HG03064 (cell line): ENCODE results near the gene ADARB2.
"Not testable (repeated sequence)": the region's sequence is repeated elsewhere in the genome, so short reads cannot be mapped to it uniquely, and the experiment has no call there.

Experiments
- ATAC-seq: cut with Tn5 transposase; IDR thresholded peaks from one replicate; pipeline ENCODE4 v1.9.1; 2021; ENCODE audit warnings: low read depth; ENCODE audit not compliant: unreplicated experiment

The ADARB2 gene

DNA sequence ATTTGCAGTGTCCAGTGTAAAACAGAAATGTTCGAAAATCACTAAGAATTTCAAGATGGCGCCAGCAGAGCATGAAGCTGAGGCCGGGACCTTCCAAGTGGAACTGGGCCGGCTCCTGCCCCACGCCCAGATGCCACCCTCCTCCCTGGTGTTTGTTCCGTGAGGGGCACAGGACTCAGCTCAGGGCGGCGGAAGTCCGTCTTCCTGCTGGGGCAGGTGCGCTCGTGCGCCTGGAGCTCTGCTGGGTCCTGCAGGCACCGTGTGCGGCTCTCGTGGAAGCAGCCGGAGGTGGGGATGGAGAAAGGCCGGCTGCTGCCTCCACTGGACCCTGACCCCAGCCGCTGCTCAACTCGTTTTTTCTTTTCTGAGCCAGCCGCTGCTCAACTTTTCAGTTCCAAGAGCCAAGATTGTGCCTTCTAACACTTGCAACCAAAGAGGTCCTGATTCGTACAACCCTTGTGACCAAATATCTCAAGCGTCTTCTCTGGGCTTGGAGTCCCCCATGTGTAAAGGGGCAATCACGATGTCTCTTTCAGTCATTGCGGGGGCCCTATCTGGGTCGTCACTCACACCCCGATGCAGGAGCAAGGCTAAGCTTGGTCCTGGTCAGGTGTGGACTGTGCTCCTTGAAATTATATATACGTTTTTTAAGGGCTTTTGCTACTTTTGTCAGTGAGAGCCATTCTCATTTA, 334.4 kb downstream of the ADARB2 start:
- no peak for ATAC-seq

GRCh38 chr10:1402016-1402770, 335.1 kb downstream of the ADARB2 start:
- no peak for ATAC-seq

- ATAC-seq = no peak
These were observed 336.0 kb downstream of the ADARB2 start for GRCh38 chr10:1401071-1401965.

DNA sequence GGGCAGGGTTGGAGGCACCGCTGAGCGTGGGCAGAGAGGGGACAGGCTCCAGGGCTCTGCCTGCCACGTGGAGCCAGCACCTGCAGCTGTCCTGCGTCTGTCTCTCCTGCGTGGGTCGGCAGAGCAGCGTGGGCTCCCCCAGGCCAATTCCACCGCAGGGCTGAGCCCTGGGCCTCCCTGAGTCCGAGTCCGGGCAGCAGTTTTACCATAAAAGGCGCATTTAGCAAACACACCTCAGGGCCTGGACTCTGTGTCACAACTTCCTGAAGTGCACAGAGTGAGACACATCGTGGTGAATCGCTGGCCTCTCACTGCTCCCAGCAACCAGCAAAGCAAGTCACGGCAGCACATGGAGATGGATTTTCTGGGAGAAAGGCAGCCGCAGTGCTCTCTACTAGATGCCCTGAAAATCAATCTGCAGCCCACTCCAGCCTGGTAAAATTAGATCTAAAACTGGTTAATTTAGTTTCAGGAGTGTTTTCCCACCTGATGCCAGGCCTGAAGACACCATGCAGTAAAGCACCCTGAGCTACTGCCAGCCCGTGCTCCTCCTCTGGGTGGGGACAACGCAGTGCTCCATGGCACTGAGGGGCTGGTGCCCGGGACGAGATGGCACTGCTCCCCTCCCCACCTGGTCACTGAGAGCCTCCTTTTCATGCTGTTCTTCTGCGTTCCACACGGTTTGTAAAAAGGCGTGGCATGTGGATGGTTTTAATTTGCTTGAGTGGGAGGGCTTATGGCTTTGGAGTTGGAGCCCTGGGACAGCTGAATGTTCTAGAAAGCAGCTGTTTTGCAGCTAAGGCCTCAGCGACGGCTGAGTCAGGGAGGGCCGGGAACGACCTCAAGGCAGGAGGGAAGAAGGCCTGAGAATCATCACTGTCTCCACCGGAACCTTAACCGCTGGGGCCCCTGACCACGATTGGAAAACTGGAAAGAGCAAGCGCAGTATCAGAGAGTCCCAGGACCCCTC, 336.9 kb downstream of the ADARB2 start:
- ATAC-seq = no peak

DNA sequence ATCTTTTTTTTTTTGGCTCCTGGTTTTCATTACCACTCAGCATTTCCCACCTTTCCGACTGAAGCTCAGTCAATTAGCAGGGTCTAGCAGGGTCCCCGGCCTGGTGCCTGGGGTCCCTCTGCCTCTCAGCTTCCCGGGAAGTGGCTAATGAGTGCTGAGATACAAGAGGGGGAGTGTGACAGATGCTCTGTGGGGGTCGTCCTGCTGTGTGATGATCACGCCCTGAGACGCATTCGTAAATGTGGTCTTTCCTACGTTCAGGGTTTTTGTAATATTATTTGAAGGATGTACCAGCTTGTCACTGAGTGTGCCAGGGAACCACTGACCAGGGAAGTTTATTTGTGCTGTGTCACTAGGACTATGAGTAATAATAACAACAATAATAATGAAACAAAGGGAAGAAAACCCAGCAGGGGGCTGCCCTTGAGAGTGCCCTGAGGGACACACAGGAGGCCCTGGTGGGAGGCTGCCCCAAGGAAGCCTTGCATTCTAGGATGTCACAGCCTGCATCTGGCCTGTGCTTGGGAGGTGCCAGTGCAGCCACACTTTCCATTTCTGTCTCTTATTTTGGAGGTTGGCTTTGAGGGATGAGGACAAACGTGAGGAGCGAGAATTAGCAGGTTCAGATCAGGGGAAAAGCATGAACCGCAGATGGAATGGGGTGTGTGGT, 337.8 kb downstream of the ADARB2 start:
- no peak for ATAC-seq

DNA sequence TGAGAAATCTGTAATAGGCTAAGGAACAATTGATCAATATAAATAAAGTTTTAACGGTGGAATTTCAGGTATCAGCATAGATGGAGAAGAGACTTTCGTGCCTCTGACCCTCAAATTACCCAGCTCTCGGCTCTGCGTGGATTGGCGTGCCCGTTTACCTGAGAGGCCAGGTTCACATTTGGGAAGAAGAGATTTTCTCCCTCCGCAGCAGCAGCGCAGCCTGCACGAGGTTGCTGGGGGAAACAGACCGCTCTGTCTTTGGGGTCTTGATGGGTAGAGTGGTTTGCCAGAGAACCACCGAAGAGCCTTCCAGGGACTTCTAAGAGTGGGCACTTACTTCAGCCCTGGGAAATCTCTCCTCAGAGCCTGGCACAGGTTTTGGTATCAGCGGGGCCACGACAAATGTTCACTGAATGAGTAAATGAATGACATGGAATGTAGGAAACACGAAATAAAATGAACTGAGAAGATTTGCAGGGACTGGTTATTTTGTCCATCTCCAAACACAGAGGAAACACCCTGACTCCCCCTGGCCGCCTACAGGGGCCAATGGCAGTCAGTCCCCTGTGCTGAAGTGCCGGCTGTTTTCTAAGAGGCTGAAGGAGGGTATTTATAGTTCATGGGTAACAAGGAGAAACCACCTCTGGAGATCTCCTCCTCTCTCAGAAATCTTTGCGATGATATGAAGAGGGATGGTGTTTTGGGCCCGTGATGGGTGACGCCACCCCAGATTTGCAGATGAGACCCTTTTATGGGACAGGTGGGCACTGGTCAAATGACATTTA, 338.5 kb downstream of the ADARB2 start:
- ATAC-seq = no peak

GRCh38 chr10:1398116-1398515, 339.2 kb downstream of the ADARB2 start:
- ATAC-seq = not testable (repeated sequence)

GRCh38 chr10:1396297-1396635, 341.1 kb downstream of the ADARB2 start:
- no peak for ATAC-seq

- no peak for ATAC-seq
These were observed 341.6 kb downstream of the ADARB2 start for GRCh38 chr10:1395481-1396296.

- ATAC-seq = no peak
These were observed 342.3 kb downstream of the ADARB2 start for GRCh38 chr10:1395025-1395480.

GRCh38 chr10:1394155-1394912, 343.0 kb downstream of the ADARB2 start:
- ATAC-seq = no peak

GRCh38 chr10:1393481-1393880, 343.8 kb downstream of the ADARB2 start:
- ATAC-seq = no peak

DNA sequence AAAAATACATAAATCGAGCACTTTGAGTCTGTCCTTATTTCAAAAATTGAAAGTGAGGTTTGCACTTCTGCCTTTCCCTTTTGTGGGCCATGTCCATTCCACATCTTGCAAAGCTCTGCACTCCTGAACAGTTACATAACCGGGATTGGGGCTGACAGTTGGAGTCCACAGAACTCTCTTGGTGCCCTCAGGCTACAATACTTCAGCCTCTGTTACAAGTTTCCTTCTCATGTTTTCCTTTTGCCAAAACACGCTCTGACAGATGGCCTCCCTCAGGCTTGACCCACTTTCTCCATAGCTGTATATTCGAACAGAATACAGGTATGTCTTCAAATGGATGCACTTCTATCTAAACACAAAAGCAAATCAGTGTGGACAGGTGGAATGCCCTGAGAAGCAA, 345.2 kb downstream of the ADARB2 start:
- ATAC-seq = no peak

DNA sequence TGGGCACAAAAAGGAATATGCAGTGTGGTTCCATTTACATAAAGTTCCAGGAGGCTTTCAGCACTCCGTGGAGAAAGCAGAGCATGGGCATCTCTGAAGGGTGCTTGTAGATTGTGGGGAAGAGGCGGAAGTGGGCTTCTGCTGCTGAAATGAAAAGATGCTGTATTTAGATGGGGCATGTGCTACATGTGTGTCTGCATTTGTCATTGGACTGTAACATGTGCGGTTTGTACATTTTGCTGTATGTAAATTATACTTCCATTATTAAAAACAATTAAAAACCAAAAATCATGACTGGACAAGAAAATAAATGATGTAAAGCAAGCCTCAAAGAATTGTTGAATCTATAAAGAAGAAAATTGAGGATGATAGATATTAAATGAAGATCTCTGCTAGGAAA, 347.1 kb downstream of the ADARB2 start:
- ATAC-seq = no peak

GRCh38 chr10:1384026-1384425, 353.3 kb downstream of the ADARB2 start:
- no peak for ATAC-seq

DNA sequence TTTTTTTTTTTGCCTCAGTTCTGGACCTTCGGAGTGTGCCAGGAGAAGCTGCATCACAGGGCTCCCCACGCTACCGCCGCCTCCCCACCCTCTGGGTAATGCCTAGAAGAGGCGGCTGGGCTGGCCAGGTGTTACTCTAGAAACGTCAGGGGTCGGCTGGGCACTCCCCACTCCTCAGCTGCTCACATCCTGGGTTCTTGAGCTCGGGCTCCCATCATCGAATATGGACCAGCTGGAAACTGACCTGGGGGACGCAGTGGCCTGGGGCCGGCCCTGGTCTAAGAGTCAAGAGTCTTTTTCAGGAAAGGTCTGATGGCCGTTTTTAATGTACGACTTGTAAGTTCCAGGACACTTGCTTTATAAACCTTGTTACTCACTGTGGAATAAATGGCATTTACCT, 354.6 kb downstream of the ADARB2 start:
- no peak for ATAC-seq

DNA sequence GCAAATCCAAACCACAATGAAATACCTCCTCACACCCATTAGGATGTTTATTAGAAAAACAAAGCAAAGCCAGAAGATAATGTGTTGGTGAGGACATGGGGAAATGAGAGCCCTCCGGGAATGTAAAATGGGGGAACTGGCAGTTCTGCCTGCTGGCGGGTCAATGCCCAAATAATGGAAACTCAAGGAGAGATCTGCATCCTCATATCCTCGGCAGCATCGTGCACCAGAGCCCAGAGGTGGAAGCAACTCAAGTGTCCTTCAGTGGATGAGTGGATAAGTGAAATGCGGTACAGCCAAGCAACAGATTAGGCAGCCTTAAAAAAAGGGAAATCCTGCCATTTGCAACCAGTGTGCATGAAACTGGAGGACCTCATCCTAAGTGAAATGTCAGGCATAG, 356.0 kb downstream of the ADARB2 start:
- no peak for ATAC-seq
